HCT116 (cell line): ENCODE measurements around the gene LSAMP. TPM values are rescaled to one million over a fixed set of nuclear protein-coding genes. Genes with fewer than 3 reads are reported as not detected.

Source experiments
- ATAC-seq: fragments of 200-7000 bp; cut with Tn5 transposase; 2 replicates; pipeline ENCODE4 v1.9.1; 2020; ENCODE audit warnings: mild to moderate bottlenecking, moderate library complexity
- BruUV-seq: library from RNA; stranded (reverse); fragments of 400-500 nt; replicated peaks from 2 replicates; lab custom pipeline; 2021; lab: Mats Ljungman, UMichigan
- CTCF ChIA-PET: fragments of 300-600 bp; sonication (Branson Sonifier 250); formaldehyde crosslinking; loops from one replicate; lab custom pipeline; 2021; ENCODE audit warnings: antibody characterized with exemption; lab: Charles Lee
- POLR2A ChIA-PET: fragments of 300-600, 350-600 bp; sonication (Branson Sonifier 250); formaldehyde crosslinking; loops from one replicate; lab custom pipeline; 2021; ENCODE audit warnings: antibody characterized with exemption; lab: Charles Lee
- RAD21 ChIA-PET, 2 experiments: fragments of 300-600 bp; sonication (Branson Sonifier 250); formaldehyde crosslinking; loops; one replicate each; lab custom pipeline; 2023; ENCODE audit warnings: low total read pairs in 2 of 2; ENCODE audit not compliant: uncharacterized antibody in 2 of 2, unreplicated experiment in 2 of 2, low non-redundant PET in 1 of 2; lab: Charles Lee
- DNase-seq: peaks from one replicate; pipeline ENCODE4 v3.0.0-alpha.2; 2010; ENCODE audit warnings: low read depth, low spot score
- H2AFZ ChIP-seq: fragments of 200-600 bp; shearing (Covaris generic), sonication (generic); 2 replicates; pipeline ENCODE4 v1.6.1; 2017; ENCODE audit warnings: low read depth, mixed run types, mixed read lengths, antibody characterized with exemption, low read length; ENCODE audit not compliant: poor library complexity, severe bottlenecking
- H3K27ac ChIP-seq: 2 replicates; pipeline ENCODE4 v1.5.1; 2012; ENCODE audit warnings: low read depth, low read length
- H3K27me3 ChIP-seq: fragments of 200-600 bp; sonication (generic); 2 replicates; pipeline ENCODE4 v1.6.1; 2016; ENCODE audit warnings: mixed run types, low read length, mixed read lengths; ENCODE audit not compliant: insufficient read depth
- H3K36me3 ChIP-seq, 2 experiments: fragments of 200-500 bp in 1 of 2; fragments of 200-600 bp in 1 of 2; sonication (Bioruptor generic) in 1 of 2; sonication (generic) in 1 of 2; 2 replicates each; pipeline versions ENCODE4 v1.5.1 to v1.6.1; 2014 to 2016; ENCODE audit warnings: low read length in 2 of 2, inconsistent platforms in 1 of 2, mixed read lengths in 1 of 2, mixed run types in 1 of 2; ENCODE audit not compliant: insufficient read depth in 2 of 2, control insufficient read depth in 1 of 2
- H3K4me1 ChIP-seq, 2 experiments: fragments of 200-600 bp in 1 of 2; sonication (generic) in 1 of 2; 2 replicates each; pipeline versions ENCODE4 v1.5.1 to v1.6.1; 2012 to 2017; ENCODE audit warnings: low read length in 2 of 2, inconsistent platforms in 1 of 2, mild to moderate bottlenecking in 1 of 2, mixed read lengths in 1 of 2, mixed run types in 1 of 2, moderate library complexity in 1 of 2; ENCODE audit not compliant: insufficient read depth in 2 of 2, control insufficient read depth in 1 of 2
- H3K4me2 ChIP-seq: fragments of 200-600 bp; sonication (generic); 2 replicates; pipeline ENCODE4 v1.6.1; 2017; ENCODE audit warnings: mixed run types, low read length, mixed read lengths
- H3K4me3 ChIP-seq, 2 experiments: fragments of 200-600 bp in 1 of 2; sonication (generic) in 1 of 2; replicated peaks in 1 of 2; 2 replicates each; pipeline ENCODE4 v1.5.1; 2011 to 2016; ENCODE audit warnings: low read length in 2 of 2, control low read depth in 1 of 2, low read depth in 1 of 2, mild to moderate bottlenecking in 1 of 2, mixed read lengths in 1 of 2, mixed run types in 1 of 2
- H3K79me2 ChIP-seq: fragments of 200-600 bp; sonication (generic); 2 replicates; pipeline ENCODE4 v1.6.1; 2017; ENCODE audit warnings: mild to moderate bottlenecking, mixed run types, low read length, moderate library complexity, mixed read lengths; ENCODE audit not compliant: insufficient read depth
- H3K9ac ChIP-seq: fragments of 200-600 bp; sonication (generic); 2 replicates; pipeline ENCODE4 v1.6.1; 2016; ENCODE audit warnings: low read length, mixed read lengths
- H3K9me2 ChIP-seq: fragments of 200-600 bp; sonication (generic), shearing (Covaris generic); 2 replicates; pipeline ENCODE4 v1.6.1; 2017; ENCODE audit warnings: mixed run types, mild to moderate bottlenecking, moderate library complexity; ENCODE audit not compliant: insufficient read depth
- H3K9me3 ChIP-seq, 2 experiments: fragments of 200-500 bp in 1 of 2; fragments of 200-600 bp in 1 of 2; sonication (Bioruptor generic) in 1 of 2; sonication (generic) in 1 of 2; 2 replicates each; pipeline ENCODE4 v1.6.1; 2014 to 2017; ENCODE audit warnings: low read length in 2 of 2, mixed read lengths in 2 of 2, inconsistent platforms in 1 of 2, low read depth in 1 of 2, mild to moderate bottlenecking in 1 of 2, mixed run types in 1 of 2, moderate library complexity in 1 of 2; ENCODE audit not compliant: control insufficient read depth in 1 of 2, insufficient read depth in 1 of 2
- H4K20me1 ChIP-seq: fragments of 200-600 bp; sonication (generic), shearing (Covaris generic); 2 replicates; pipeline ENCODE4 v1.6.1; 2017; ENCODE audit warnings: mixed run types, mild to moderate bottlenecking, moderate library complexity; ENCODE audit not compliant: insufficient read depth
- CEBPB ChIP-seq: IDR thresholded peaks from 2 replicates; pipeline ENCODE4 v1.6.1; 2012; ENCODE audit warnings: low read depth
- EZH2 ChIP-seq: fragments of 200-600 bp; sonication (generic); IDR thresholded peaks from 2 replicates; pipeline ENCODE4 v1.6.1; 2017; ENCODE audit warnings: antibody characterized with exemption, mixed run types
- EZH2phosphoT487 ChIP-seq: fragments of 200-600 bp; IDR thresholded peaks from 2 replicates; pipeline ENCODE4 v1.6.1; 2018; ENCODE audit warnings: antibody characterized with exemption, borderline replicate concordance
- JUND ChIP-seq: IDR thresholded peaks from 2 replicates; pipeline ENCODE4 v1.6.1; 2012
- POLR2A ChIP-seq: IDR thresholded peaks from 2 replicates; pipeline ENCODE4 v1.7.0; 2011; ENCODE audit warnings: borderline replicate concordance; ENCODE audit not compliant: insufficient read depth, insufficient read length; ENCODE audit errors: extremely low read depth
- POLR2AphosphoS5 ChIP-seq: IDR thresholded peaks from 2 replicates; pipeline ENCODE4 v1.6.1; 2011; ENCODE audit warnings: mild to moderate bottlenecking, low read depth, low read length, moderate library complexity
- RAD21 ChIP-seq: IDR thresholded peaks from 2 replicates; pipeline ENCODE4 v1.6.1; 2012; ENCODE audit warnings: low read depth, mild to moderate bottlenecking
- SIN3A ChIP-seq: IDR thresholded peaks from 2 replicates; pipeline ENCODE4 v1.6.1; 2012; ENCODE audit warnings: low read depth
- SP1 ChIP-seq: IDR thresholded peaks from 2 replicates; pipeline ENCODE4 v1.6.1; 2012; ENCODE audit warnings: low read depth
- SRF ChIP-seq: IDR thresholded peaks from 2 replicates; pipeline ENCODE4 v1.6.1; 2012; ENCODE audit warnings: low read depth
- TCF7L2 ChIP-seq: IDR thresholded peaks from 2 replicates; pipeline ENCODE4 v1.7.0; 2011; ENCODE audit warnings: borderline replicate concordance, inconsistent platforms; ENCODE audit not compliant: insufficient read depth, insufficient read length; ENCODE audit errors: extremely low read depth
- ZNF274 ChIP-seq: fragments of 200-500 bp; sonication (Bioruptor generic); IDR thresholded peaks from 2 replicates; pipeline ENCODE4 v1.6.1; 2014; ENCODE audit warnings: mild to moderate bottlenecking, low read depth, low read length, inconsistent platforms
- intact Hi-C: fragments of 100-400 bp; cut with micrococcal nuclease; formaldehyde crosslinking; loops from 2 replicates; pipeline ENCODE4 v1.10.0; 2022
- total RNA-seq: library from RNA; stranded (reverse); gene quantifications from one replicate; pipeline ENCODE4 v1.2.1, GENCODE V29; 2021; ENCODE audit not compliant: unreplicated experiment
- TF ChIP-seq, protein P1 (sequence below): IDR thresholded peaks from 2 replicates; pipeline ENCODE4 v1.6.1; 2012; ENCODE audit warnings: low read depth
- TF ChIP-seq, protein P2 (sequence below): IDR thresholded peaks from 2 replicates; pipeline ENCODE4 v1.6.1; 2012

The LSAMP gene
- total RNA-seq, 1 experiment from 2014 or later = 0.25 TPM

DNA sequence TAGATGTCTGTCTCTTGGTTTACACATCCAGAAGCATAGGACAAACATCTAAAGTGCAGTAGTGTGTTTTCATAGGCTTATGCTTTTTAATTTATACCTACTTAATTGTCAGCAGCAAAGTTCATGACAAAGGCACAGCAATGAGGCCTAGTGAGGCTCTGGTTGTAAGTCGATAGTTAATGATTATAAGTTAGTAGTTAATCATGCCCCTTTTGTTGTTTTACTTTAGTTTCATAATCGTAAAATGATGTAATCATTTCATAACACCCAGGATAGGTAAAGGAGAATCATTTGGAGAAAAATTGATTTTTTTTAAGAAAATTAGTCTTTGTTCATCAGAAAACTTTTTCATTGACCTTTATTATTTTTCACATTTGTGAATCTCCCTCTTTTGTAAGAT is 351.9 kb downstream of the LSAMP start:
- ChIA-PET POLR2A (no interaction called here), RAD21 (no interaction called here), CTCF (no interaction called here)
- H3K4me1 ChIP-seq = no peaks in the 10 kb centered on the region
- H3K4me2 ChIP-seq = no peak overlapping the region
- TF ChIP-seq POLR2AphosphoS5 = no peak
- no peak for TF ChIP-seq SIN3A
- TF ChIP-seq, protein P1, sequence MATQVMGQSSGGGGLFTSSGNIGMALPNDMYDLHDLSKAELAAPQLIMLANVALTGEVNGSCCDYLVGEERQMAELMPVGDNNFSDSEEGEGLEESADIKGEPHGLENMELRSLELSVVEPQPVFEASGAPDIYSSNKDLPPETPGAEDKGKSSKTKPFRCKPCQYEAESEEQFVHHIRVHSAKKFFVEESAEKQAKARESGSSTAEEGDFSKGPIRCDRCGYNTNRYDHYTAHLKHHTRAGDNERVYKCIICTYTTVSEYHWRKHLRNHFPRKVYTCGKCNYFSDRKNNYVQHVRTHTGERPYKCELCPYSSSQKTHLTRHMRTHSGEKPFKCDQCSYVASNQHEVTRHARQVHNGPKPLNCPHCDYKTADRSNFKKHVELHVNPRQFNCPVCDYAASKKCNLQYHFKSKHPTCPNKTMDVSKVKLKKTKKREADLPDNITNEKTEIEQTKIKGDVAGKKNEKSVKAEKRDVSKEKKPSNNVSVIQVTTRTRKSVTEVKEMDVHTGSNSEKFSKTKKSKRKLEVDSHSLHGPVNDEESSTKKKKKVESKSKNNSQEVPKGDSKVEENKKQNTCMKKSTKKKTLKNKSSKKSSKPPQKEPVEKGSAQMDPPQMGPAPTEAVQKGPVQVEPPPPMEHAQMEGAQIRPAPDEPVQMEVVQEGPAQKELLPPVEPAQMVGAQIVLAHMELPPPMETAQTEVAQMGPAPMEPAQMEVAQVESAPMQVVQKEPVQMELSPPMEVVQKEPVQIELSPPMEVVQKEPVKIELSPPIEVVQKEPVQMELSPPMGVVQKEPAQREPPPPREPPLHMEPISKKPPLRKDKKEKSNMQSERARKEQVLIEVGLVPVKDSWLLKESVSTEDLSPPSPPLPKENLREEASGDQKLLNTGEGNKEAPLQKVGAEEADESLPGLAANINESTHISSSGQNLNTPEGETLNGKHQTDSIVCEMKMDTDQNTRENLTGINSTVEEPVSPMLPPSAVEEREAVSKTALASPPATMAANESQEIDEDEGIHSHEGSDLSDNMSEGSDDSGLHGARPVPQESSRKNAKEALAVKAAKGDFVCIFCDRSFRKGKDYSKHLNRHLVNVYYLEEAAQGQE = no peak
- no peak for TF ChIP-seq SRF
- TF ChIP-seq CEBPB = no peak
- no peak for TF ChIP-seq RAD21
- no peak for TF ChIP-seq TCF7L2
- H3K9me2 ChIP-seq = no peaks in the 10 kb centered on the region
- no peak overlapping the region for H3K27ac ChIP-seq
- H2AFZ ChIP-seq = no peak overlapping the region
- H3K9ac ChIP-seq = no peak overlapping the region
- intact Hi-C loops = no loop called here
- no peak overlapping the region for H3K4me3 ChIP-seq
- no peaks in the 10 kb centered on the region for H4K20me1 ChIP-seq
- no peaks in the 10 kb centered on the region for H3K27me3 ChIP-seq
- H3K79me2 ChIP-seq = no peaks in the 10 kb centered on the region
- H3K36me3 ChIP-seq = no peaks in the 10 kb centered on the region
- no peaks in the 10 kb centered on the region for H3K9me3 ChIP-seq
- BruUV-seq = no TSS peak
- no peak for ATAC-seq
- no peak for DNase-seq

DNA sequence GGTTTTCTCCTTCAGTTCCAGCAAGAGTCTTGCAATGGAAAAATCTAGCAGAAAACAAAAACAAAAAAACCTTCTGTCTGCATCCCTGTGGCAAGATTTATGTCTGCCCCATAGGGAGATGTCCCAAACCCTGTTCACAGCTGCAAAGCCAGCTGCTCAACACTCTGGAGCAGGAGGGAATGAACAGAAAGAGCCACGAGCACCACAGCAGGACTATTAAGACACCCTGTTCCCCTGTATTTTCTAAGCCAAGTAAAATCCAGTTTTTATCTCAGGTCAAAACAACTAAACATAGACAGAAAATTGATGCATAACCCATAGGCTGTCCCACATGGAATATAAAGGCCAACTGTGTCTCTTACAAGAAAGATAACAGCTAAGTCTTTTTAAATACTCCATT is 357.9 kb downstream of the LSAMP start:
- H3K9ac ChIP-seq = no peak overlapping the region
- no peaks in the 10 kb centered on the region for H4K20me1 ChIP-seq
- ChIA-PET RAD21 (no interaction called here), POLR2A (no interaction called here), CTCF (no interaction called here)
- H3K36me3 ChIP-seq = no peaks in the 10 kb centered on the region
- no peaks in the 10 kb centered on the region for H3K4me1 ChIP-seq
- no peak for DNase-seq
- intact Hi-C loops = no loop called here
- BruUV-seq = no TSS peak
- H3K4me2 ChIP-seq = no peak overlapping the region
- no peaks in the 10 kb centered on the region for H3K79me2 ChIP-seq
- H3K27me3 ChIP-seq = no peaks in the 10 kb centered on the region; the same call in 1 of the 2 replicates
- no peak for ATAC-seq
- no peaks in the 10 kb centered on the region for H3K9me2 ChIP-seq
- no peak overlapping the region for H2AFZ ChIP-seq
- H3K27ac ChIP-seq = no peak overlapping the region
- H3K4me3 ChIP-seq = no peak overlapping the region
- H3K9me3 ChIP-seq = no peaks in the 10 kb centered on the region
- TF ChIP-seq ZNF274 = no peak
- TF ChIP-seq CEBPB = no peak
- no peak for TF ChIP-seq JUND
- TF ChIP-seq POLR2A = no peak
- TF ChIP-seq, protein P1 = no peak
- no peak for TF ChIP-seq SRF
- no peak for TF ChIP-seq POLR2AphosphoS5
- TF ChIP-seq RAD21 = no peak
- no peak for TF ChIP-seq EZH2phosphoT487
- no peak for TF ChIP-seq SP1
- TF ChIP-seq EZH2 = no peak
- TF ChIP-seq, protein P2, sequence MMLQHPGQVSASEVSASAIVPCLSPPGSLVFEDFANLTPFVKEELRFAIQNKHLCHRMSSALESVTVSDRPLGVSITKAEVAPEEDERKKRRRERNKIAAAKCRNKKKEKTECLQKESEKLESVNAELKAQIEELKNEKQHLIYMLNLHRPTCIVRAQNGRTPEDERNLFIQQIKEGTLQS = no peak
